Activated CD4-positive, alpha-beta T cell treated with anti-CD3 and anti-CD28 coated beads for 4 hours (primary cell): ENCODE results near the gene TTLL7.

ENCODE experiments used
- DNase-seq, 2 donors: peaks; one replicate each; pipeline ENCODE4 v3.0.0-alpha.2; 2020

The TTLL7 gene, protein sequence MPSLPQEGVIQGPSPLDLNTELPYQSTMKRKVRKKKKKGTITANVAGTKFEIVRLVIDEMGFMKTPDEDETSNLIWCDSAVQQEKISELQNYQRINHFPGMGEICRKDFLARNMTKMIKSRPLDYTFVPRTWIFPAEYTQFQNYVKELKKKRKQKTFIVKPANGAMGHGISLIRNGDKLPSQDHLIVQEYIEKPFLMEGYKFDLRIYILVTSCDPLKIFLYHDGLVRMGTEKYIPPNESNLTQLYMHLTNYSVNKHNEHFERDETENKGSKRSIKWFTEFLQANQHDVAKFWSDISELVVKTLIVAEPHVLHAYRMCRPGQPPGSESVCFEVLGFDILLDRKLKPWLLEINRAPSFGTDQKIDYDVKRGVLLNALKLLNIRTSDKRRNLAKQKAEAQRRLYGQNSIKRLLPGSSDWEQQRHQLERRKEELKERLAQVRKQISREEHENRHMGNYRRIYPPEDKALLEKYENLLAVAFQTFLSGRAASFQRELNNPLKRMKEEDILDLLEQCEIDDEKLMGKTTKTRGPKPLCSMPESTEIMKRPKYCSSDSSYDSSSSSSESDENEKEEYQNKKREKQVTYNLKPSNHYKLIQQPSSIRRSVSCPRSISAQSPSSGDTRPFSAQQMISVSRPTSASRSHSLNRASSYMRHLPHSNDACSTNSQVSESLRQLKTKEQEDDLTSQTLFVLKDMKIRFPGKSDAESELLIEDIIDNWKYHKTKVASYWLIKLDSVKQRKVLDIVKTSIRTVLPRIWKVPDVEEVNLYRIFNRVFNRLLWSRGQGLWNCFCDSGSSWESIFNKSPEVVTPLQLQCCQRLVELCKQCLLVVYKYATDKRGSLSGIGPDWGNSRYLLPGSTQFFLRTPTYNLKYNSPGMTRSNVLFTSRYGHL

GRCh38 chr1:83998498-83999315 lies at the start of gene TTLL7:
TTLL7 (minus strand) TSS chr1:83999132; CDS start chr1:83952211, 46,921 bp downstream.
- peak; percentile 19 to 31 for DNase-seq

DNA sequence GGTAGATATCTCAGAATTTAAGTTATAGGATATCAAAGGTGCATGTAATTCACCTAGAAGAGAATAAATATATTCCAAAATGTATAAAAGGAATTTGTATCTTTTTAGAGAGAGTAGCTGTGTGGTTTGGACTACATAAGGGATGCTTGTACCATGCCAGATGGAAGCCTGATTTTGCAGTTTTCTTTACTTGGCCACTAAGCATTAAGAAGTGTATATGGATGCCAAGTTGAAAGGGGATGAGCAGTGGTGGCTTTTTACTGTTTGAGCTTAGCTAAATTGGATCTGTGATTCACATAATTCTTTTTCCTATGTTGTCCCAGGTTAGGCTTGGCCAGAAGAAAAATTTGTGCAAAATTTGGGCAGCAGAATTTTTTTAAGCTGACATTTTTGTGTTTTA lies 43.5 kb upstream of the TTLL7 start:
- DNase-seq = no peak

DNA sequence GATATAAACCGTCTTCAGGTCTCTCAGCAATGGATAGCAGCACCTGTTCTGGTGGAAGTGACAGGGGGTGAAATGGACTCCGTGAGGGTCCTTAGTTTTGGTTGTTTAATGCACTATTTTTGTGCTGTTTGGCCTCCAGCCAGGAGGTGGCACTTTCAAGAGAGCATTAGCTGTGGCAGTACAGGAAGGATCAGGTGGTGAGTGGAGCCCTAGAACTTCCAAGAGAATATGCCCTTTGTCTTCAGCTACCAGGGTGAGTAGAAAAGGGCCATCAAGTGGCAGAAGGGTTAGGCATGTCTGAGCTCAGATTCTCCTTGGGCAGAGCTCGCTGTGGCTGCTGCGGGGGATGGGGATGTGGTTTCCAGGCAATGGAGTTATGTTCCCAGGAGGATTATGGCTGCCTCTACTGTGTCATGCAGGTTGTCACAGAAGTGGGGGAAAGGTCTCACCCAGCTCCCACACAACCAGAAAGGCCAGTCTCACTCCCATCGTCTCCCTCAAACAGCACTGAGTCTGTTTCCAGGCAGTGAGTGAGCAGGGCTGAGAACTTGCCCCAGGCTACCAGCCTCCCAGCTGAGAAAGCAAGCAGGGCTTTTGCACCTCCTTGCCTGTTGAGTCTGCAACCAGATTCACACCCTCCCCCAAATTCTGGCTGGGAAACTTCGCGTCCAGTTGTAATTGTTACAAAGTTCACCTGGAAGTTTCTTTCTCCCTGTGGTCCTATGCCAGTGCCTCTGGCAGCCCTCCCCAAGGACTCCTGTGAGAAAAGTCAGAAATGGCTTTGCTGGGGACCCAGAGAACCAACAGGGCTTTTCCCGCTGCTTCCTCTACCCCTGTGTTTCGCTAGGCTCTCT lies 39.1 kb upstream of the TTLL7 start:
- DNase-seq = no peak

- DNase-seq = no peak
Observed at GRCh38 chr1:84031802-84032327, 32.9 kb upstream of the TTLL7 start.

- DNase-seq = no peak
Observed at GRCh38 chr1:84027368-84027767, 28.4 kb upstream of the TTLL7 start.

DNA sequence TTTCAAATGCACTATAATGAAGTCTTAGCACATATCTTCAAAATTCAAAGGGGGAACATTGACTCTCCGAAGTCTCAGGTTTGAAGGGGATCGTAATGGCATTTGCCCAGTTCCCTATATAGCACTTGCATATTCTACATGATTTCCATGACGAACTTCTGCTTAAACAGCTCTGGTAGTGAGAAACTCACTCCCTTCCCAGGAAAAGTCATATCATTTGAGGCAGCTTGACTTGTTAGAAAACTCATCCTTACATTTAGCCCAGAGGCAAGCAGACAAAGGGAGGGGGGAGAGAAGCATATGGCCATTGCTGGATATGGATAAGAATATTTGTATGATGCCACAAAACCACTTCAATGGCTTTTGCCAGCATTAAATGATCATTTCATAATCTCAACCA lies 27.0 kb upstream of the TTLL7 start:
- DNase-seq = no peak

GRCh38 chr1:84021822-84022221 lies 22.9 kb upstream of the TTLL7 start:
- no peak for DNase-seq

DNA sequence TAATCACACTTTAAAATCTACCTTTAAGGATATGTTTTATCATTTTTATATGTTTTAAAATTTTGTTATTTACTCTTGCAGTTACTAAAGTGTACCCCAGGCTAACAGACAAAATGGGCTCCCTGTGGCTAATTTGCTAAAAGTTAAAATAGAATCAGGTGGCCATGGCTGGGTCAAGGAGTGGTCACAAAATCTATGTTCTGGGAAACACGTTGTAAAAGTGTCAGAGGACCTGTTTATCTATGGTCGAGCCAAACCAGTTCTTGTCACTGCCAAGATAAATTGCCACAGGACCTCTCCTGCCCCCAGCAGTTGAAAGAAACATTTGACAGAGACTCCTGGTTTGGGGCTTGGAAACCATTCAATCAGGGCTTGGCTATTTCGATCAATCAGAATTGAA lies 21.2 kb upstream of the TTLL7 start:
- DNase-seq = no peak

DNA sequence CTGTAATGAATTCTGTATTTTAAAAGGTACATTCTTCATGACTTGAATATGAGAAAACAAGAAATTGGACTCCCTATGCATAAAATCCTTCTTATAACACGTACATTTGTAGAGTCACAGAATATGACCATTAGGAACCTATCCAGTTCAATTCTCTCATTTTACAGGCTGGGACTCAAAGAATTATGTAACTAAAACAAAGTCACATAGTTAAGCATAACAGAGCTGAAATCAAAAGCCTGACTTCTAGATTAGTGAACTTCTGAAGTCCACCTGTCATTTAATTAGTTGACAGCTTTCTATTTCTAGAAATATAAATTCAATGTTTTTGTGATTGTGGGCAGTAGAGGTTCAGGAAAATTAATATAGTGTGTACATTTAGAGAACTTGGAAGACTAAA lies 20.3 kb upstream of the TTLL7 start:
- DNase-seq = no peak

GRCh38 chr1:84013708-84014107 lies 14.8 kb upstream of the TTLL7 start:
- DNase-seq = no peak

GRCh38 chr1:84012018-84012417 lies 13.1 kb upstream of the TTLL7 start:
- DNase-seq = no peak

DNA sequence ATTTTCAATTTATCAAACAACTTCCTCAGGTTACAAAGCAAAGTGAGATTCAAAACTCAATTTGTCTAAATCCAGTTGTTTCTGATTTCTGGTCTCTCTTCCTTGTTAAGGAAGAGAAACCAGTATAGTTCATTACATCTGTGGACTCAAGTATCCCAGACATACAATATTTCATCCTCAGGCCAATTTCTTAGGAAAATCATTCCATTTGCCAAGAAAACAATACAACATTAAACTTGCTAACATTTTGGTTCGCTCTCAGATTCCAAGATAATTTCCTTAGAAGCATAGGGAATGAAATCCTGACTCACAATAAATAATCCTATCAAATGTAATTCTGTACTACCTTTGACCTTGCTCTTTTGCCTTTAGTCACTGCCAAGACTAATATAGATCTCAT lies 11.2 kb upstream of the TTLL7 start:
- no peak for DNase-seq

- DNase-seq = no peak
Observed at GRCh38 chr1:84008631-84009030, 9.7 kb upstream of the TTLL7 start.

DNA sequence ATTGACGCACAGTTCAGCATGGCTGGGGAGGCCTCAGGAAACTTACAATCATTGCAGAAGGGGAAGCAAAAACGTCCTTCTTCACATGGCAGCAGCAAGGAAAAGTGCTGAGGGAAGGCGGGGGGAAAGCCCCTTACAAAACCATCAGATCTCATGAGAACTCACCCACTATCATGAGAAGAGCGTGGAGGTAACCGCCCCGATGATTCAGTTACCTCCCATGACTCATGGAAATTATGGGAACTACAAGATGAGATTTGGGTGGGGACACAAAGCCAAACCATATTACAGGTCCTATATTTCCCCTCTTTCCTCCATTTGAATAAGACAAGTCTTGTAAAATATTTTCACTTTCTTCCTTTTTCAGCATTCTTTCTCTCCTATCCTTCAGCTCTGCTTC lies 7.7 kb upstream of the TTLL7 start:
- no peak for DNase-seq

GRCh38 chr1:84001501-84001900 lies 2.6 kb upstream of the TTLL7 start:
- no peak for DNase-seq

GRCh38 chr1:84000954-84001495 lies 2.1 kb upstream of the TTLL7 start:
- DNase-seq = no peak

GRCh38 chr1:84000196-84000885 lies 1.4 kb upstream of the TTLL7 start:
- no peak for DNase-seq

GRCh38 chr1:83999316-83999819 lies 436 bp upstream of the TTLL7 start:
- DNase-seq = peak; percentile 16 to 31

DNA sequence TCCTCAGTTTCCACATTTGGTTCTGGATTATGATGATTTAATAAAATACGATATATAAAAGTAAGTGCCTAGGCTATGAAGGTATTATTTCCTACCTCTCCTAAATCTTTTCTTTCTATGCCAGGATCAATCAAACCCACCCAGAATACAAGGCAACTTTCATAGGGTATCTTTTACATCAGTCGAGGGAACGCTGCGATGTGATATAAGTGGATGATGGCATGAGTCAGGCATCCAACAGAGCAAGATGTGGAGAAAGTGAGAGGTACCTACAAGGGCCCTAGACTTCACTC lies 781 bp downstream of the TTLL7 start:
- no peak for DNase-seq

DNA sequence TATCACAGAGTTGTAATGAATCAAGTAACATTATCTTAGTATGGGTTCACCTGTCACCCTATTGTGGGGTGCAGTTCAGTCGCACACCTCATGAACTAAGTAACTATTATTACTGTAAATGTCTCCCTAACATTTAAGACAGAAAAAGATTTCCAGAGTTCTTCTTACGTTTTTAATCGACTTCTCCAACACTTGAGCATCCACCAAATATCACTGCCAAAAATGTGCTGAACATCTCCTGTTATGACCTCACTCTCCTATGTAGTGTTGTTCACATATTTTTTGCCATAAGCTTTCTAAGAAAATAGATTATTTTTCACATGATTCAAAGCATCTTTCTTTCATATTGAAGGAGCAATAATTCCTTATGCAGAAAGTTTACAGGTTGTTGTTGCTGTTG lies 1.3 kb downstream of the TTLL7 start:
- DNase-seq = no peak

- no peak for DNase-seq
Observed at GRCh38 chr1:83996621-83997020, 2.3 kb downstream of the TTLL7 start.
